ENCODE data around the gene STEAP3. TPM values are rescaled to one million over a fixed set of nuclear protein-coding genes. Genes with fewer than 3 reads are reported as not detected.

STEAP3 gene, protein sequence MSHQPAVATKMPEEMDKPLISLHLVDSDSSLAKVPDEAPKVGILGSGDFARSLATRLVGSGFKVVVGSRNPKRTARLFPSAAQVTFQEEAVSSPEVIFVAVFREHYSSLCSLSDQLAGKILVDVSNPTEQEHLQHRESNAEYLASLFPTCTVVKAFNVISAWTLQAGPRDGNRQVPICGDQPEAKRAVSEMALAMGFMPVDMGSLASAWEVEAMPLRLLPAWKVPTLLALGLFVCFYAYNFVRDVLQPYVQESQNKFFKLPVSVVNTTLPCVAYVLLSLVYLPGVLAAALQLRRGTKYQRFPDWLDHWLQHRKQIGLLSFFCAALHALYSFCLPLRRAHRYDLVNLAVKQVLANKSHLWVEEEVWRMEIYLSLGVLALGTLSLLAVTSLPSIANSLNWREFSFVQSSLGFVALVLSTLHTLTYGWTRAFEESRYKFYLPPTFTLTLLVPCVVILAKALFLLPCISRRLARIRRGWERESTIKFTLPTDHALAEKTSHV
- total RNA-seq (2014; rRNA removed; shearing (Covaris generic)): 3.2 and 4.1 TPM in 2 replicates

DNA sequence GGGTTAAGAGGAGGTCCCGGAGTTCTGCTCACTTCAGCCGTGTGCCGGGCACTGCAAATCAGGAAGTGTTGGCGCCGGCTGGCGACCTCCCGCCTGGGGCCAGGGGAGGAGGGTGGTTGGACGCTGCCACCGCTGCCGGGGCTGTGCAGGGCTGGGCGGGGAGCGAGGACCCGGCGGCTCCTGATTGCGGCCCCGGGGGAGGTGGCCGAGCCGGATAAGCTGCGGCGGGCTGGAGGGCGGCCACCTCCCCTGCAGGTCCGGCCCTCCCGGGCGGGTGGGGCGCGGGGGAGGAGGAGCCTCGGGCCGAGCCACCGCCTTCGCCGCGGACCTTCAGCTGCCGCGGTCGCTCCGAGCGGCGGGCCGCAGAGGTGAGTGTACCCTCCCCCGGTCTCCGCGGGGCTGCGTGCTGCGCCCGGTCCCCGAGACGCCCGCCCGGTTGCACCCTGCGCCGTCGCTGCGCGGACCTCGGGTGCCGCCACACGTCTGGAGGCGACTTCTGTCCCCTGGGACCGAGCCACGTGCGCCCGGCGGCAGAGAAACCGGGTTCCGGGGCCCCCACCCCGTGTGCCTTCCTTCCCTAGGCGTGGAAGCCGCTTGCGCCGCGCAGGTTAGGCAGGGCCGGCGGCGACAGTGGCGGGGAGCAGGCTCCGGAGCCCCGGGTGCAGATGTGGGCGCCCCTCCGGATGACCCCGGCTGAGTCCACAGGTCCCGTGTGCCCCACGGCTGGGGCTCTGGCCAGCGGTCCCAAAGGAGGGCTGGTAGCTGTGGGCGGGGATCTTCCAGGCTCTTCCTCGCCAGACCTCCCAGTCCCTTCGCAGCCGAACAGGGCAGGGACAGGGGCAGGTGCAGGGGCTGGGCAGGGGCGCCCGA lies at the start of gene STEAP3:
Gene STEAP3, plus strand, starts transcription at position 314 of the 870 bp plus-strand sequence. CDS start 7,179 bp downstream, outside the sequence.

Other genes starting within 250 kb of the STEAP3 start
- not detected in 2 replicates for gene C1QL2, start 65.1 kb upstream of the STEAP3 start, total RNA-seq (2014; rRNA removed; shearing (Covaris generic))
- gene C2orf76, start 143.0 kb downstream of the STEAP3 start, total RNA-seq (2014; rRNA removed; shearing (Covaris generic)): 1.7 and 7.7 TPM in 2 replicates
- 90.7 and 117 TPM in 2 replicates for gene DBI, start 143.1 kb downstream of the STEAP3 start, total RNA-seq (2014; rRNA removed; shearing (Covaris generic))
- gene TMEM37, start 208.0 kb downstream of the STEAP3 start, total RNA-seq (2014; rRNA removed; shearing (Covaris generic)): not detected in 2 replicates

All from A375 (cell line).